BLaER1 treated with 17β-estradiol and CSF1 and Interleukin-3, amounts not matched to agents 10 nM and 100 nM (cell line): ENCODE data around the gene VPS13C.

Experiments
- H3K27ac ChIP-seq, 11 experiments: shearing (Covaris generic); formaldehyde crosslinking; 2 replicates each; pipeline ENCODE4 v1.8.1; 2022
- H3K27me3 ChIP-seq, 11 experiments: shearing (Covaris generic); formaldehyde crosslinking; 2 replicates each; pipeline ENCODE4 v1.8.1; 2022
- H3K36me3 ChIP-seq, 11 experiments: shearing (Covaris generic); formaldehyde crosslinking; 2 replicates each; pipeline ENCODE4 v1.8.1; 2022
- H3K4me1 ChIP-seq, 10 experiments: shearing (Covaris generic); formaldehyde crosslinking; 2 replicates each; pipeline ENCODE4 v1.8.1; 2022
- H3K4me2 ChIP-seq, 11 experiments: shearing (Covaris generic); formaldehyde crosslinking; 2 replicates each; pipeline ENCODE4 v1.8.1; 2022
- H3K4me3 ChIP-seq, 10 experiments: shearing (Covaris generic); formaldehyde crosslinking; 2 replicates each; pipeline ENCODE4 v1.8.1; 2022
- H3K9ac ChIP-seq, 11 experiments: shearing (Covaris generic); formaldehyde crosslinking; 2 replicates each; pipeline ENCODE4 v1.8.1; 2022
- H3K9me3 ChIP-seq, 11 experiments: shearing (Covaris generic); formaldehyde crosslinking; replicated peaks in 1 of 11; 2 replicates each; pipeline ENCODE4 v1.8.1; 2022
- H4K20me1 ChIP-seq, 11 experiments: shearing (Covaris generic); formaldehyde crosslinking; 2 replicates each; pipeline ENCODE4 v1.8.1; 2022
- Cebpa-rat ChIP-seq, 11 experiments: shearing (Covaris generic); IDR thresholded peaks; 2 replicates each; pipeline ENCODE4 v1.8.1; 2022

The VPS13C gene

DNA sequence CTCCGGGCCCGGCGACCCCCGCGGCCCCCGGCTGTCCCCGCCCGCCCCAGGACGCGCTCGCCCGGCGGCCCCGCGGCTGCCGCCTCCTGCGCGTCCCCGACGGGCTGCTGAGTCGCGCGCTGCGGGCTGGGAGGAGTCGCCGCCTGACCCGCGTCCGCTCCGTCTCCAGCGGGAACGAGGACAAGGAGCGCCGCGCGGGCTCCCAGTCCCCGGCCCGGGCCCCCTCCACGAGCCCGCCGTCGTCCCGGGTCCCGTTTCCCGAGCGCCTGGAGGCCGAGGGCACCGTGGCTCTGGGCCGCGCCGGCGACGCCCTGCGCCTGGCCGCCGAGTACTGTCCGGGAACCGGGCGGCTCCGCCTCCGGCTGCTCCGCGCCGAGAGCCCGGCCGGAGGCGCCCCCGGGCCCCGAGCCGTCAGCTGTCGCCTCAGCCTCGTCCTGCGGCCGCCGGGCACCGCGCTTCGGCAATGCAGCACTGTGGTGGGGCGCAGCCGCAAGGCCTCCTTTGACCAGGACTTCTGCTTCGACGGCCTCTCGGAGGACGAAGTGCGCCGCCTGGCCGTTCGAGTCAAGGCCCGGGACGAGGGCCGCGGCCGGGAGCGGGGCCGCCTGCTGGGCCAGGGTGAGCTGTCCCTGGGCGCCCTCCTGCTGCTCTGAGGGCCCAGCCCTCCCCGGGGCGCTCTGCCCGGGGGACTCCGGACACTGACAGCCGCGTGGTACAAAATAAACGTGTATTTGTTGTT lies 8.0 kb upstream of the VPS13C start:
- TF ChIP-seq Cebpa-rat (IDR thresholded peaks at IDR 0.05) = no peak
- peak overlapping the region in 9 of 11 experiments; percentile 39 to 80 (median 50); a peak in 13 of 22 replicates for H3K9ac ChIP-seq

DNA sequence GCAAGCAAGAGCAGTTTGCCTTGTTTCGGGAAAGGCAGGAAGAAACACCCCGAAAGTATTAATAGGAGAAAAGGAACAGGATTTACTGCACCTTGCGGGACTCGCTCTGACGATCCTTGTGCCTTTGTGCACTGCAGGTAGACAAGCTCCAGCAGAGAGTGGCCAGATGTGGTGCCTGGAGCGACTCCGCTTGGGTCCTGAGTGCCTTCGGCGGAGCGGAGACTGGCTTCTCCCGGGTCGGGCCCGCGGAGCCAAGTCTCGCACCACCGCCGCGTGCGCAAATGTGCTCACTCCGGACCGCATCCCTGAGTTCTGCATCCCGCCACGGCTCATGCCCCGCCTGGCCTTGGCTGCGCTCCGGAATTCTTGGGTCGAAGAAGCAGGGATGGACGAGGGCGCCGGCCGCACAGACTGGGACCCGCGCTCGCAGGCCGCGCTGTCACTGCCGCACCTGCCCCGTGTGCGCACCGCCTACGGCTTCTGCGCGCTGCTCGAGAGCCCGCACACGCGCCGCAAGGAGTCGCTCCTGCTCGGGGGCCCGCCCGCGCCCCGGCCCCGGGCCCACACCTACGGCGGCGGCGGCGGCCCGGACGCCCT lies 7.3 kb upstream of the VPS13C start:
- H3K27ac ChIP-seq = peak overlapping the region in 1 of 11 experiments; percentile 72; a peak in 3 of 22 replicates
- no peaks in the 10 kb centered on the region for H3K36me3 ChIP-seq
- peak overlapping the region; percentile 82 to 94 (median 89) for H3K4me2 ChIP-seq
- peaks cover 0 to 26% (median 13%) of the 10 kb centered on the region in 11 experiments; a peak in 13 of 22 replicates for H4K20me1 ChIP-seq
- peaks cover 55 to 84% (median 76%) of the 10 kb centered on the region in 11 experiments for H3K27me3 ChIP-seq
- peak overlapping the region in 3 of 11 experiments; percentile 62 to 80 (median 79); a peak in 5 of 22 replicates for H3K9ac ChIP-seq
- H3K9me3 ChIP-seq = peaks cover 0 to 4% (median 0%) of the 10 kb centered on the region in 11 experiments; a peak in 1 of 22 replicates
- TF ChIP-seq Cebpa-rat (IDR thresholded peaks at IDR 0.05) = no peak
- peak overlapping the region; percentile 53 to 72 (median 62) for H3K4me3 ChIP-seq
- peaks cover 18 to 40% (median 21%) of the 10 kb centered on the region in 10 experiments; a peak in 19 of 20 replicates for H3K4me1 ChIP-seq

More for the DNA sequence above, 8.0 kb upstream of the VPS13C start:
- H3K36me3 ChIP-seq = no peaks in the 10 kb centered on the region
- H4K20me1 ChIP-seq = peaks cover 0 to 26% (median 13%) of the 10 kb centered on the region in 11 experiments; a peak in 13 of 22 replicates
- H3K4me2 ChIP-seq = peak overlapping the region; percentile 82 to 94 (median 89)
- H3K27me3 ChIP-seq = peaks cover 54 to 80% (median 74%) of the 10 kb centered on the region in 11 experiments
- peaks cover 18 to 40% (median 21%) of the 10 kb centered on the region in 10 experiments; a peak in 19 of 20 replicates for H3K4me1 ChIP-seq
- peak overlapping the region; percentile 53 to 72 (median 62) for H3K4me3 ChIP-seq
- peak overlapping the region in 3 of 11 experiments; percentile 22 to 72 (median 51); a peak in 5 of 22 replicates for H3K27ac ChIP-seq
- H3K9me3 ChIP-seq = peaks cover 0 to 4% (median 0%) of the 10 kb centered on the region in 11 experiments; a peak in 1 of 22 replicates

DNA sequence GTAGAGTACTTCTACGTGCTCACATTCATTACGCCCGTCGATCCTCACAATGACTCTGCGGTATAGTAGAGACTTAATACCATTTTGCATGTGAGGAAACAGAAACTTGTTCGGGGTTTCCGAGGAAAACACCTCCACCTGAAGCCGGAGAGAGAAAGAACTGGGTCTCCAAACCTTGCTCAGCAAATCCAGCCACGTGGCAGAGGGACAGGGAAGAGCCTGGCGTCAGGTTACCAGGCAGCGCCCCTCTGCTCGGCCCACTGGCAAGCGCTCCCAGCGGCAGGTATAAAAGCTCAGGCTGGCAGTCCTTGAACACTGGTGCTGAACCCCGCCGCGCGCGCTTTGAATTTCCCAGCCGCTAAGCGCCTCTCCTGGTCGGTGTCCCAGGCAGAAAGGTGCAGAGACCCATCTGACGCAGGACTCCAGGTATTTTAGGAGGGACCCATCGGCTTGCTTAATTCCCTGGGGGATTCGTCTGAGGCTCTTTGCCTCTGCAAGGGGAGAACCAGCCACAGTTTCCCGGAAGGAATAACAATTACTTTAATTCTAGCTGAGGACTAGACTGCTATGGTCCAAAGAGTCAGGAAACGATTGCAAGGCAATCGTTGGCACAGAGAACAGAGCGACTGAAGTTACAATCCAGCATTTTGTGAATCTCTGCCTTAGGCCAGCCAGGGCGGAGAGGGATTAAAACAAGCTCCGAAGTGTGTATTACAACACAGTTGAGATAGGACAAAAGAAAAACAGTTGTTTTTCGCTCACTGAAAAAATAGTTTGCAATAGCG lies 6.6 kb upstream of the VPS13C start, which contains the start of gene C2CD4A:
Gene C2CD4A, plus strand, starts transcription at position 315 of the 785 bp plus-strand sequence. CDS start 637 bp downstream, outside the sequence.
- Histone ChIP-seq H3K4me1 (peaks cover 18 to 42% (median 21%) of the 10 kb centered on the region in 10 experiments; a peak in 19 of 20 replicates), H3K9ac (peak within 1 kb of the TSS in 3 of 11 experiments; percentile 62 to 80 (median 79); a peak in 4 of 22 replicates), H3K4me3 (peak within 1 kb of the TSS; percentile 53 to 72 (median 62)), H3K27ac (peak within 1 kb of the TSS in 1 of 11 experiments; percentile 72; a peak in 3 of 22 replicates), H3K4me2 (peak within 1 kb of the TSS; percentile 82 to 94 (median 89)), H3K27me3 (peaks cover 62 to 91% (median 83%) of the 10 kb centered on the region in 11 experiments), H3K36me3 (no peaks in the 10 kb centered on the region), H4K20me1 (peaks cover 0 to 26% (median 13%) of the 10 kb centered on the region in 11 experiments; a peak in 13 of 22 replicates), H3K9me3 (peaks cover 0 to 4% (median 0%) of the 10 kb centered on the region in 11 experiments; a peak in 1 of 22 replicates)
- no peak for TF ChIP-seq Cebpa-rat (IDR thresholded peaks at IDR 0.05)

DNA sequence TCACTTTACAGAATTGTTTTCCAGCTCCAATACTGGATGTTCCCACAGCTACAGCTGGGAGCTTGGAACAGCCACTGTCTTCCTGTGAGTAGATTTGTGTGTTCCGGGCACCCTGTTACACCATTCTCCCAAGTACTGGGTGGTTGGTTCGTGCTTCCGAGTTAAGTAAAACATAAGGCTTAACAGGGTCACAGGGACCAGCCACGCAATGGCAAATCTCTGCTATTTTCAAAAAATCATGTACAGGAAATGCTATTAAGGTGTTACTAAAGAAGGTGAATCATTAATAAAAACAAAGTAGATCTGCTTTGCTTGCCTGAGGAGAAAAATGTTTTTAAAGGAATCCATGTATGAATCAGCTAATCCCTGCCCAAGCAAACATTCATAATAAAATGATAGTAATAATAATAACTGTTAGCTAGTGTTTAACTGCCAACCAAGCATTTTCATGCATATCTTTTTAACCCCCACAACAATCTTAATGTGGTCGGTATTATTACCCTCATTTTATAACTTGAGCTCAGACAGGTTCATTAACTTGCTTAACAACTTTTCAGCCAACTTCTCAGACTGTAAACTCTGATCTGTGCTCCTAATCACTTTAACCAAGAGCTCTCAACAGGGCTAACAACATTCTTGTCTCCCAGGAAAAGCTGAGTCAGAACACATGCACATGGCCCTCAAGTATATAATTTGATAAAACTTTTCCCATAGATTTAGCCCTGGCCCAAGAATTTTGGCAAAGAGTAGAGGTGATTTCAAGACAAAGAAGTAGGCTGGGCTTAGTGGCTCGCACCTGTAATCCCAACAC lies 3.8 kb upstream of the VPS13C start:
- Histone ChIP-seq H3K9me3 (peaks cover 0 to 4% (median 0%) of the 10 kb centered on the region in 11 experiments; a peak in 1 of 22 replicates), H4K20me1 (peaks cover 0 to 24% (median 13%) of the 10 kb centered on the region in 11 experiments; a peak in 17 of 22 replicates), H3K27me3 (peaks cover 46 to 82% (median 76%) of the 10 kb centered on the region in 11 experiments), H3K4me3 (no peak overlapping the region), H3K9ac (no peak overlapping the region), H3K4me1 (peaks cover 28 to 39% (median 34%) of the 10 kb centered on the region in 10 experiments), H3K36me3 (no peaks in the 10 kb centered on the region), H3K27ac (no peak overlapping the region), H3K4me2 (no peak overlapping the region)
- TF ChIP-seq Cebpa-rat (IDR thresholded peaks at IDR 0.05) = no peak

DNA sequence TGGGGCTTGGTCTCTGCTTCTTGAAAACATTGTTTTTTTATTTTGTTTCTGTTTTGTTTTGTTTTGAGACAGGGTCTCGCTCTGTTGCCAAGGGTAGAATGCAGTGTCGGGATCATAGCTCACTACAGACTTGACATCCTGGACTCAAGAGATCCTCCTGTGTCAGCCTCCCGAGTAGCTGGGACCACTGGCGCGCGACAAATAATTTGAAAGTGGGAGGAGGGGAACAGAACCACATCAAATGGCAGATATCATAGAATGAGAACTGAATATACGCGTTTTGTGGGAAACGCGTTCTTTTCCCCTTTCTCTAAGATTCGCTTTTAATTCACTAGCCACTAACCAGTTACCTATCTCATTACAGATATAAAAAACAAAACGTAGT lies 641 bp upstream of the VPS13C start:
- no peak for TF ChIP-seq Cebpa-rat (IDR thresholded peaks at IDR 0.05)
- Histone ChIP-seq H3K4me3 (peak overlapping the region; percentile 91 to 99 (median 94)), H3K9me3 (no peaks in the 10 kb centered on the region), H3K27me3 (peaks cover 15 to 50% (median 44%) of the 10 kb centered on the region in 11 experiments), H3K9ac (peak overlapping the region; percentile 87 to 99 (median 96)), H3K4me2 (peak overlapping the region; percentile 77 to 100 (median 95)), H3K36me3 (peaks cover 0 to 12% (median 3%) of the 10 kb centered on the region in 11 experiments; a peak in 9 of 22 replicates), H3K27ac (peak overlapping the region; percentile 29 to 99 (median 95); a peak in 20 of 22 replicates), H4K20me1 (peaks cover 7 to 35% (median 17%) of the 10 kb centered on the region in 11 experiments; a peak in 16 of 22 replicates), H3K4me1 (peaks cover 19 to 40% (median 28%) of the 10 kb centered on the region in 10 experiments)

DNA sequence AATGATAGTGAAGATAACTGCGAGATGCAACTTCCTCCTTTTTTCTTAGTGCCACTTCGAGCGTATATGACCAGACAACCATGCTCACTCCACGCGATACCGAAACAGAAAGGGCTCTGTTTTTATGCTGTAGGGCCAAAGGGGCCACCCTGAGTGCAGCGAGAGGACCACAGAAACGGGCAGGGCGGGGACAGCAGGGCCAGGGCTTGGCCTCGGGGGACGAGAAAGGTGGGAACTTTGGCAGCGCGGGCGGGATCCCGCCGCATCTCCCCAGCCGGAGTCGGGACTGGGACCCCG lies 483 bp downstream of the VPS13C start:
- H3K27me3 ChIP-seq = peaks cover 10 to 39% (median 33%) of the 10 kb centered on the region in 11 experiments; a peak in 18 of 22 replicates
- H3K9ac ChIP-seq = peak overlapping the region; percentile 93 to 99 (median 96)
- peak overlapping the region; percentile 76 to 97 (median 91) for H3K4me2 ChIP-seq
- peaks cover 19 to 49% (median 28%) of the 10 kb centered on the region in 10 experiments for H3K4me1 ChIP-seq
- H3K36me3 ChIP-seq = peaks cover 0 to 13% (median 3%) of the 10 kb centered on the region in 11 experiments; a peak in 9 of 22 replicates
- no peak for TF ChIP-seq Cebpa-rat (IDR thresholded peaks at IDR 0.05)
- peaks cover 18 to 46% (median 28%) of the 10 kb centered on the region in 11 experiments; a peak in 18 of 22 replicates for H4K20me1 ChIP-seq
- no peaks in the 10 kb centered on the region for H3K9me3 ChIP-seq
- H3K27ac ChIP-seq = peak overlapping the region; percentile 93 to 99 (median 96)
- H3K4me3 ChIP-seq = peak overlapping the region; percentile 91 to 99 (median 94)

DNA sequence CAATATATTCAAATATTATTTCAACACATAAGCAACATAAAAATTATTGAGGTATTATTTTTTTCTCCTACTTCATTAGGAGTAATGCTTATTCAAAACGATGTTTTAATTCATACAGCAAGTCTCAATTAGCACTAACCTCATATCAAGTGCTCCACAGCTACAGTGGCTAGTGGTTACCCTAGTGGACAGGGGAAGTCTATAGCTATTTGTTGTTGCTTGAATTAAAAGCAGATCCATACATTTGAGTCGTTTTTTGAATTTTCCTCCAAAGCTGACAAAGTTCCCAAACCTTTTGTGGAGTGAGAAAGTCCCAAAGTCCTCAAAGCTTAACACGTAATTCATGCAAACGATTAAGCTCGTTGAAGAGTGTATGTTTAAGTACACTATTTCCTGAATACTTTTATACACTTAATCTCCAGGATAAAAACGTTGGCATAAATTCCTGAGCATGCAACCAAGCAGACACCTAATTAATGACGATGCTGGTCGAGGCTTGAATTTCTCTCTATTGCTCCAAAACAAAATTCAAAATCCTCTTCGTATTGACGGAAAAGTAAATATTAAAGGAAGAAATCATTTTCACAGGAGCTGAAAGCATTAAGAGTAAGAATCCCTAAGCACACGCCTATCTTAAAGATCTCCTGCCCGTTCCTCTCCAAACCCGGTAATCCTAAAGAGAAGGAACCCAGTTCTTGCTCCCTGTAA lies 985 bp downstream of the VPS13C start:
- peak overlapping the region; percentile 93 to 99 (median 96) for H3K27ac ChIP-seq
- H3K9ac ChIP-seq = peak overlapping the region; percentile 93 to 99 (median 96)
- H3K4me1 ChIP-seq = peaks cover 19 to 54% (median 28%) of the 10 kb centered on the region in 10 experiments
- H3K4me3 ChIP-seq = peak overlapping the region; percentile 91 to 99 (median 94)
- H3K36me3 ChIP-seq = peaks cover 0 to 13% (median 3%) of the 10 kb centered on the region in 11 experiments; a peak in 9 of 22 replicates
- peak overlapping the region; percentile 76 to 97 (median 91) for H3K4me2 ChIP-seq
- H3K27me3 ChIP-seq = peaks cover 9 to 34% (median 28%) of the 10 kb centered on the region in 11 experiments; a peak in 17 of 22 replicates
- H4K20me1 ChIP-seq = peaks cover 22 to 51% (median 33%) of the 10 kb centered on the region in 11 experiments; a peak in 18 of 22 replicates
- no peaks in the 10 kb centered on the region for H3K9me3 ChIP-seq
- TF ChIP-seq Cebpa-rat (IDR thresholded peaks at IDR 0.05) = no peak
